Cardiac fibroblast (primary cell): ENCODE data around the gene SERPINA6.

ENCODE experiments used
- DNase-seq, 2 donors: peaks; one replicate each; pipeline versions ENCODE4 v3.0.0 to v3.0.0-alpha.2; 2010; ENCODE audit warnings: low read depth in 2 of 2
- H3K4me3 ChIP-seq, 2 donors: replicated peaks in 1 of 2; 1 replicate in 1 of 2; 2 replicates in 1 of 2; pipeline ENCODE4 v1.5.1; 2011; ENCODE audit warnings: low read depth in 2 of 2, low read length in 2 of 2, mild to moderate bottlenecking in 2 of 2, moderate library complexity in 1 of 2
- TF ChIP-seq, protein P1 (sequence below): IDR thresholded peaks from one replicate; pipeline ENCODE4 v1.5.1; 2011; ENCODE audit warnings: low read depth, mild to moderate bottlenecking, low read length, inconsistent platforms

The SERPINA6 gene

DNA sequence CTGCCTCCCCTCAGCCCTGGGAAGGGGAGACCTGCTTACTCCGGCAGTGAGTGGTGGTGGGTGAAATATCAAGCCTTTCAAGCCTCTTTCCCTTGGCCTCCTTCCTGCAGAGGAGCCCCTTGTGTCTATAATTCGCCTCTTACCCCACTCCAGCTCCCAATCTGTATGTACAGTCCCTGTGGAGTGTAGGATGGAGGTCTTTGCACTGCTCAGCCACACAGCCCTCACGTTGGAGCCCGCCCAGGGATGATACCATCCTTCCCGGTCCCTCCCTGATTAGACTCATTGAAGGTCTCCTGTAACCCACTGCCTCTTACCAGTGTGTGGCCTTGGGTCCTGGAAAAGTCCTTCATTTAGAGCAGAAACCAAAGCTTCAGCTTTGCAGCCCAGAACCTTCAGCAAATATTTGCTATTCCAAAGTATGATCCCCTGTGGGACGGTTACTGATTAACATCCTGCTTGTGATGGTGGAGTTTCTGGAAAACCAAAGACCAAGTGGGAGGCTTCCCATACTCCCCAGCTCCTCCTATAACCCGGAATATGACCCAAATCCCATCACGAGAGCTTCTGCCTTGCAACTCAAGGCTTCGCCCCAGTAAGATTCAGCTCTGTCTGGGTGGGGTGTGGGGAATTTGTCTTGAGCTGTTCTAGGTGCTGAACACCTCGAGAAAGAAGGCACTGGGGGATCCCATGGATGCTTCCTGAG lies 30.1 kb downstream of the SERPINA6 start, which contains the start of gene SERPINA10:
SERPINA10 (minus strand) TSS at position 397 of the 706 bp plus-strand sequence. CDS start 2,675 bp downstream, outside the sequence.
- TF ChIP-seq, protein P1, sequence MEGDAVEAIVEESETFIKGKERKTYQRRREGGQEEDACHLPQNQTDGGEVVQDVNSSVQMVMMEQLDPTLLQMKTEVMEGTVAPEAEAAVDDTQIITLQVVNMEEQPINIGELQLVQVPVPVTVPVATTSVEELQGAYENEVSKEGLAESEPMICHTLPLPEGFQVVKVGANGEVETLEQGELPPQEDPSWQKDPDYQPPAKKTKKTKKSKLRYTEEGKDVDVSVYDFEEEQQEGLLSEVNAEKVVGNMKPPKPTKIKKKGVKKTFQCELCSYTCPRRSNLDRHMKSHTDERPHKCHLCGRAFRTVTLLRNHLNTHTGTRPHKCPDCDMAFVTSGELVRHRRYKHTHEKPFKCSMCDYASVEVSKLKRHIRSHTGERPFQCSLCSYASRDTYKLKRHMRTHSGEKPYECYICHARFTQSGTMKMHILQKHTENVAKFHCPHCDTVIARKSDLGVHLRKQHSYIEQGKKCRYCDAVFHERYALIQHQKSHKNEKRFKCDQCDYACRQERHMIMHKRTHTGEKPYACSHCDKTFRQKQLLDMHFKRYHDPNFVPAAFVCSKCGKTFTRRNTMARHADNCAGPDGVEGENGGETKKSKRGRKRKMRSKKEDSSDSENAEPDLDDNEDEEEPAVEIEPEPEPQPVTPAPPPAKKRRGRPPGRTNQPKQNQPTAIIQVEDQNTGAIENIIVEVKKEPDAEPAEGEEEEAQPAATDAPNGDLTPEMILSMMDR = no peak
- no peak within 1 kb of the TSS for H3K4me3 ChIP-seq
- DNase-seq = no peak

DNA sequence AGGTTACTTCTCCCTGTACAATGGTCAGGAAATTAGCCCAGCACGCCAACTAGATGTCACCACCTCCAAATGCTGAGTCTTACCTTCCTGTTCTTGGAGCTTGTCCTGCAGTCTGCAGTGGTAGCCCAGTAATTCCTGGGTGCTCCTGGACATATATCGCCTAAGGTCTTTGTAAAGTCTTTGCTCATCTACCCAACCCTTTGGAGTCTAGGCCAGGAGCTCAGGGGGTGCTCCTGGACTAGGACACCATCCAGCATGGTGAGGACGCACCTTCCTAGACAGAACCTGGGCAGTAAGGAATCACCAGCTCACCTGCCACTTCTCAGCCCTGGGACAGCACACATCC lies 30.6 kb downstream of the SERPINA6 start:
- H3K4me3 ChIP-seq = no peak overlapping the region
- no peak for DNase-seq
- TF ChIP-seq, protein P1 = no peak

DNA sequence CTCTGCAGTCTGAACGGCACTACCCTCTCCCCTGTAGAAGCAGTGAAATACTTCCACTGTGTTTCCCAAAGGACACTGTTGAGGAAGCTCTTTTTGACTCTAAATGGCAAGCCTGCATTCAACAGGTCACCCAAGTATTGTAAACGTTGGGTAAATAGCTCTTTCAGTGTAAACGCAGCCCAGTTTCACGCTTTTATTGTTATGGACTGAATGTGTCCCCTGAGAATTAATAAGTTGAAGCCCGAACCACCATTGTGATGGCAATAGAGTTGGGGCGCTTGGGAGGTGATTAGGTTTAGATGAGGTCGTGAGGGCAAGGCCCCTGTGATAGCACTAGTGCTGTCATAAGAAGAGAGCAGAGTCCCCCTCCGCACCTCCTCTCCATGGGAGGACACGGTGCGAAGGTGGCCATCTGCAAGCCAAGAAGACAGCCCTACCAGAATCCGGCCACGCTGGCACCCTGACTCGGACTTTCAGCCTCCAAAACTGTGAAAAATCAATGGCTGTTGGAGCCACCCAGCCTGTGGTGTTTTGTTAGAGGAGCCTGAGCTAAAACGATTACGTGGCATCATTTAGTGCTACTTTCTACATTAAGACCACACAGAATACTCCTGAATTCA lies 31.1 kb downstream of the SERPINA6 start:
- H3K4me3 ChIP-seq = no peak overlapping the region
- DNase-seq = no peak
- TF ChIP-seq, protein P1 = no peak

DNA sequence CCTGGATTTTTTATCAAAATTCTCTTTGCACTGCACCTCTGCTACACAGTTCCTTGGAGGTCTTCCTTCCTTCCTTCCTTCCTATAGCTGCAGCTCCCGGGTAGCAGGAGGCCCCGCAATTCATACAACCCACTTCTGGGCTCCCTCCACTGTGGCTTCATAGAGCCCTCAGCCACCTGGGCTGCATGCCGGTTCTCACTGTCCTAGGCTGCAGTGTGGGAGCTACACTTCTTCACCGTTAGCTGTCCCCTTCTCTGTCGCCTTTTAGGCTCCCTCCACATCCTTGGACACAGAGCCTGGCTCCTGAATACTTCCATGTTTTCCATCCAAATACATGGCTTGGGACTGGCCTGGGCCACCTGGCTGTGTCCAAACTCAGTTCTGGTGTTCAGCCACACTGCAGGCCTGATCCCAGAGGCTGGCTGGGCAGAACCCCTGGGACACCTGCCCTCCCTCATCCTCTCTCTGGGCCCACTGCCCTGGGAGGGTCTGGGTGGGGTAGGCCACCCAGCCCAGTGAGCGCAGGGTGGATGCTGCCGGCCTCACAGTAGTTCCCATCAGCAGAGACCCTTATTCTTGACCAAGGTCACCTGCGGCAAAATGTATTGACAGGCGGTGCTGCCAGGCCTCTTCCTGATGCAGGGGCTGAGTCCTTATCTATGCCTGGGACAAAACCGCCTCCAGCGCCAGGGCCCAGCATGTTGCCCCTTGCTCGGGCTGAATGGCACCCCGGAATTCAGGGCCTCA lies 31.8 kb downstream of the SERPINA6 start:
- no peak overlapping the region for H3K4me3 ChIP-seq
- no peak for DNase-seq
- TF ChIP-seq, protein P1 = no peak

DNA sequence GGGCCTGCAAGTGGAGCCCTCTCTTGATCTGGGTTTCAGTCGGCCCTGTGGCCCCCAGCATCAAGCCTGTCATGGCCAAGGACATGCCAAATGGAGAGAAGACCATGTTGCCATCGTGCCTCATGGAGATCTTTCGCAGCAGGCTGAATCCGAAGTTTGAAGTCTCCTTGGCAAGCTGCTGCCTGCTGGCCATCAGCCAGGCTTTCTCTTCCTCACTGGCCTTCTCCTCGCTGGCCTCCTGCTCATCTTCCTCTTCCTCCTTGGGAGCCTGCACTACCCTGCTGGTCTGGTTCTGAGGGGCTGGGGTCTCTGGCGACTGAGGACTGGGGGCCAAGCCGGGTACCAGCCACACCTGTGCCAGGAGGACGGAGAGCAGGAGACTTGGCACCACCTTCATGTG lies 32.9 kb downstream of the SERPINA6 start:
- no peak overlapping the region for H3K4me3 ChIP-seq
- no peak for DNase-seq
- TF ChIP-seq, protein P1 = no peak

DNA sequence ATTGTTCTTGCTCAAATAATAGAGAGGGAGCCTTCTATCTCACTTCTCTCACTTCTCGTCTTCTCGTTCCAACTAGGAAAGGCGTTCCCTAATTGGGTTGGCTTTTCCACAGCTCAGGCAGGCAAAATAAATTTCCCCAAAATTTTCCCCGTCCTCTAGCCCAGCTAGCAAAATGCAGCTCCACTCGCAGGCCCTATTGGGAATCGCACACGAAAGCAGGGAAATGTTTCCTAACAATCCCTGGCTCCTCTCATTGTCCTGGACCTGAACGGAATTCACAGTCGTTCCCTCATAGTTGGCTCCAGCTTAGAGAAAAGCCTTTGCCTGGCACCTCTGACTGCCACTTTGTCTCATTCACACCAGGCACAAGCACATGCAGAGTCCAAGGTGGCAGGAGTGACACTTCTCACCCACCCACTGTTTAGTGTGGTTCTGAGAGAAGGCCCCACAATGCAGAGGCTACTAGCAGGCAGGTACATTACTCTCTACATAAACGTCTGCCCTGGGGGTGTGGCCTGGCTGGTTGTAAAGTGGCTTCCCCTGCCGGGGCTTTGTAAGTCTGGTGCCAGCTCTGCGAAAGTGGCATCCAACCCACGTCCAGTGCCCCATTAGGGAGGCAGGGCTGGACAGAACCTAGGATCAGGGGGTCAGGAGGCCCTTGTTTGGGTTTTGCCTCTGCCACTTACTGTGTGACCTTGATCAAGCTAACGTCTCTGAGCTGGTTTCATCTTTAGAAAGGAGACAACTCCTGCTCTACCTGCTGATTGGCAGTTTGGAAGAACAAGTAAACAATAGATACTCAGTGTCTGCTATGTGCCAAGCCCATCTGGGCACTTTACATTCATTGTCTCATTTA lies 34.3 kb downstream of the SERPINA6 start:
- DNase-seq = no peak
- H3K4me3 ChIP-seq = no peak overlapping the region
- TF ChIP-seq, protein P1 = no peak
